ENCODE data around the gene MRFAP1. TPM values are rescaled to one million over a fixed set of nuclear protein-coding genes. Genes with fewer than 3 reads are reported as not detected.
"Not testable (repeated sequence)": the region's sequence is repeated elsewhere in the genome, so short reads cannot be mapped to it uniquely, and the experiment has no call there.

The MRFAP1 gene
- total RNA-seq, 6 experiments from 2014 or later = 103 to 166 (median 129) TPM

- intact Hi-C loops (cut with DNase I) = no loop called here
- H3K9me3 ChIP-seq = no peaks in the 10 kb centered on the region
- no peak overlapping the region for H3K4me3 ChIP-seq
- DNase-seq (no peak), ATAC-seq (no peak)
- H3K4me1 ChIP-seq = peaks cover 0 to 19% (median 9%) of the 10 kb centered on the region in 4 donors
- TF ChIP-seq POLR2A (IDR thresholded peaks at IDR 0.05) = no peak
- TF ChIP-seq, protein P1, sequence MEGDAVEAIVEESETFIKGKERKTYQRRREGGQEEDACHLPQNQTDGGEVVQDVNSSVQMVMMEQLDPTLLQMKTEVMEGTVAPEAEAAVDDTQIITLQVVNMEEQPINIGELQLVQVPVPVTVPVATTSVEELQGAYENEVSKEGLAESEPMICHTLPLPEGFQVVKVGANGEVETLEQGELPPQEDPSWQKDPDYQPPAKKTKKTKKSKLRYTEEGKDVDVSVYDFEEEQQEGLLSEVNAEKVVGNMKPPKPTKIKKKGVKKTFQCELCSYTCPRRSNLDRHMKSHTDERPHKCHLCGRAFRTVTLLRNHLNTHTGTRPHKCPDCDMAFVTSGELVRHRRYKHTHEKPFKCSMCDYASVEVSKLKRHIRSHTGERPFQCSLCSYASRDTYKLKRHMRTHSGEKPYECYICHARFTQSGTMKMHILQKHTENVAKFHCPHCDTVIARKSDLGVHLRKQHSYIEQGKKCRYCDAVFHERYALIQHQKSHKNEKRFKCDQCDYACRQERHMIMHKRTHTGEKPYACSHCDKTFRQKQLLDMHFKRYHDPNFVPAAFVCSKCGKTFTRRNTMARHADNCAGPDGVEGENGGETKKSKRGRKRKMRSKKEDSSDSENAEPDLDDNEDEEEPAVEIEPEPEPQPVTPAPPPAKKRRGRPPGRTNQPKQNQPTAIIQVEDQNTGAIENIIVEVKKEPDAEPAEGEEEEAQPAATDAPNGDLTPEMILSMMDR (IDR thresholded peaks at IDR 0.05) = no peak
- WGBS (ENCODE audit: insufficient coverage, low coverage, low lambda C conversion rate, missing lambda C conversion rate) = no CpG with 5 or more reads among the region's 1 CpG
- peaks cover 0 to 3% (median 0%) of the 10 kb centered on the region in 4 donors for H3K36me3 ChIP-seq
- no peaks in the 10 kb centered on the region for H3K27me3 ChIP-seq
- H3K27ac ChIP-seq = no peak overlapping the region
Measured at GRCh38 chr4:6671648-6672047, 31.2 kb downstream of the MRFAP1 start.

GRCh38 chr4:6672131-6672530 lies 31.6 kb downstream of the MRFAP1 start:
- H3K9me3 ChIP-seq = no peaks in the 10 kb centered on the region
- ATAC-seq (no peak), DNase-seq (no peak)
- peaks cover 0 to 3% (median 0%) of the 10 kb centered on the region in 4 donors for H3K36me3 ChIP-seq
- H3K27ac ChIP-seq = no peak overlapping the region
- H3K4me1 ChIP-seq = peaks cover 0 to 23% (median 10%) of the 10 kb centered on the region in 4 donors
- H3K27me3 ChIP-seq = no peaks in the 10 kb centered on the region
- H3K4me3 ChIP-seq = no peak overlapping the region
- TF ChIP-seq, protein P1 (IDR thresholded peaks at IDR 0.05) = no peak
- TF ChIP-seq POLR2A (IDR thresholded peaks at IDR 0.05) = no peak
- 96% methylated on average over 9 of the region's 19 CpGs for WGBS (ENCODE audit: insufficient coverage, low coverage, low lambda C conversion rate, missing lambda C conversion rate)
- intact Hi-C loops (cut with DNase I) = no loop called here

GRCh38 chr4:6672541-6673190 lies 32.2 kb downstream of the MRFAP1 start:
- 95% methylated on average over 4 of the region's 34 CpGs for WGBS (ENCODE audit: insufficient coverage, low coverage, low lambda C conversion rate, missing lambda C conversion rate)
- intact Hi-C loops (cut with DNase I); H3K4me3 ChIP-seq; ATAC-seq; H3K36me3 ChIP-seq; H3K27me3 ChIP-seq; H3K9me3 ChIP-seq; DNase-seq: not testable (repeated sequence)
- peaks cover 0 to 25% (median 11%) of the 10 kb centered on the region in 4 donors for H3K4me1 ChIP-seq
- H3K27ac ChIP-seq = peak overlapping the region in 2 of 3 donors; percentile 74 to 91

DNA sequence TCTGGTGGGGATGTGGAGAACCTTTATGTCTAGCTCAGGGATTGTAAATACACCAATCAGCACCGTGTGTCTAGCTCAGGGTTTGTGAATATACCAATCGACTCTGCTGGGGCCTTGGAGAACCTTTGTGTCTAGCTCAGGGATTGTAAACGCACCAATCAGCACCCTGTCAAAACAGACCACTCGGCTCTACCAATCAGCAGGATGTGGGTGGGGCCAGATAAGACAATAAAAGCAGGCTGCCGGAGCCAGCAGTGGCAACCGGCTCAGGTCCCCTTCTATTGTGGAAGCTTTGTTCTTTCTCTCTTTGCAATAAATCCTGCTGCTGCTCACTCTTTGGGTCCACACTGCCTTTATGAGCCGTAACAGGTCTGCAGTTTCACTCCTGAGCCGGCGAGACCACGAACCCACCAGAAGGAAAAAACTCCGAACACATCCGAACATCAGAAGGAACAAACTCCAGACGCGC lies 32.7 kb downstream of the MRFAP1 start:
- H3K9me3 ChIP-seq; intact Hi-C loops (cut with DNase I); H3K36me3 ChIP-seq; DNase-seq; H3K27me3 ChIP-seq: not testable (repeated sequence)
- Histone ChIP-seq H3K4me3 (peak overlapping the region; percentile 45 to 64 (median 64)), H3K27ac (peak overlapping the region; percentile 74 to 91 (median 76)), H3K4me1 (peaks cover 0 to 27% (median 11%) of the 10 kb centered on the region in 4 donors)
- 38% methylated on average over 3 of the region's 14 CpGs for WGBS (ENCODE audit: insufficient coverage, low coverage, low lambda C conversion rate, missing lambda C conversion rate)
- ATAC-seq = peak; percentile 2 to 40 (median 14)
- TF ChIP-seq POLR2A (IDR thresholded peaks at IDR 0.05) = peak; percentile 61

DNA sequence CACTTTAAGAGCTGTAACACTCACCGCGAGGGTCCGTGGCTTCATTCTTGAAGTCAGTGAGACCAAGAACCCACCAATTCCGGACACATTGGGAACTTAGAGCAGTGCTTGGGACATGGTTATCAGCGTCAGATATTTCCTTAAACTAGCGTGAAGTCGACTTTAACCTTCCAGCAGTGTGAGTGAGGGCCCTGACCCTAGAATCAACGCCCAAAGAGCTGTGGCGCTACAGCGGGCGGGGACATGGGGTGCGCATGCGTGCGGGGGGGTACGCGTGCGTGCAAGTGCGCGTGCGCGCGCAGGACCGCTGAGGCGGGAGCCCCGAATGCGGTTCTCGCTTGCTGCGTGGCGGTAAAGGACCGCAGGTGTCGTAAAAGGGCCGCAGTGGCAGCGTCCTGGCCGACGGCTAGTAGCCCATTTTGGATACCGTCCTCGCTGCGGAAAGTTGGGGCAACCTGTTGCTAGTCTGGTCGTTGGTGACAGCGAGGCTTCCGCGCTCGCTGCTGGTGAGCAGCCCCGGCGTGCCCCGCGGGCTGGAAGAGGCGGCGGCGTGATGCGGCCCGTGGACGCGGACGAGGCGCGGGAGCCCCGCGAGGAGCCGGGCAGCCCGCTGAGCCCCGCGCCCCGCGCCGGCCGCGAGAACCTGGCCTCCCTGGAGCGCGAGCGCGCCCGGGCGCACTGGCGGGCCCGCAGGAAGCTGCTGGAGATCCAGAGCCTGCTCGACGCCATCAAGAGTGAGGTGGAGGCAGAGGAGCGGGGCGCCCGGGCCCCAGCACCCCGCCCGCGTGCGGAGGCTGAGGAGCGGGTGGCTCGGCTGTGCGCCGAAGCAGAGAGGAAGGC lies 33.4 kb downstream of the MRFAP1 start:
- peak overlapping the region; percentile 45 to 64 (median 64) for H3K4me3 ChIP-seq
- peak overlapping the region; percentile 74 to 91 (median 76) for H3K27ac ChIP-seq
- H3K9me3 ChIP-seq = no peaks in the 10 kb centered on the region
- WGBS (ENCODE audit: insufficient coverage, low coverage, low lambda C conversion rate, missing lambda C conversion rate) = 2% methylated on average over 26 of the region's 89 CpGs
- intact Hi-C loops (cut with DNase I) = no loop called here
- ATAC-seq (peak; percentile 86 to 88 (median 87)), DNase-seq (peak; percentile 93 to 96 (median 96))
- TF ChIP-seq, protein P1 (IDR thresholded peaks at IDR 0.05) = no peak
- peak; percentile 50 for TF ChIP-seq POLR2A (IDR thresholded peaks at IDR 0.05)
- H3K4me1 ChIP-seq = peaks cover 0 to 27% (median 11%) of the 10 kb centered on the region in 4 donors
- peaks cover 0 to 3% (median 0%) of the 10 kb centered on the region in 4 donors for H3K36me3 ChIP-seq
- H3K27me3 ChIP-seq = no peaks in the 10 kb centered on the region

Measured in right lobe of liver (tissue), 6 donors.